Measurements from ENCODE around the gene GTF3C1.

Gene GTF3C1

DNA sequence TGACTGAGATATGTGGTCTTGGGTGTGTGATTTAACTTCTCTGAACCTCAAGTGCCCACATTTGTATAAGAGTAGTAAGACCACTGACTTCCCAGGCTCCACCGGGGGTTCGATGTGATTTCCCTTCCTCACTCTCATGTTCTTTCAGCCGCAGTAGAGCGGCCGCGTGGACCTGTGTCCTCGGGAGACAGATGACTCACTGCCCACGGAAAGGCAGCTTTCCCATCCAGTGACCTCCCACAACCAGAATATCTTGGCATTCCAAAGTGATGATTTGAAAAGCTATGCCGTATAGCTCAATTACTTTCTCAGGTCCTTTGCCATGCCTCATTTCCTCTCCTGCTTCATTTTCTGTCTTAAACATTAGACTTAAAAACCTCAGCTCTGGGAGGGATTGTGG lies 74.2 kb downstream of the GTF3C1 start:
- Histone ChIP-seq H2AFZ (no peak overlapping the region), H3K79me2 (no peaks in the 10 kb centered on the region), H3K27ac (no peak overlapping the region), H3K27me3 (ENCODE audit: control insufficient read depth, insufficient read depth, low read length) (no peaks in the 10 kb centered on the region), H3K9me3 (ENCODE audit: control insufficient read depth, low read length) (no peaks in the 10 kb centered on the region), H3K4me2 (ENCODE audit: low read length) (no peak overlapping the region), H3K4me3 (ENCODE audit: low read depth, low read length) (no peak overlapping the region), H3K4me1 (no peaks in the 10 kb centered on the region), H3K9ac (no peak overlapping the region), H3K36me3 (ENCODE audit: control insufficient read depth, insufficient read depth, low read length) (no peaks in the 10 kb centered on the region)
- TF ChIP-seq CTCF (IDR thresholded peaks at IDR 0.05): no peak

GRCh38 chr16:27474921-27475320 lies 74.8 kb downstream of the GTF3C1 start:
- Histone ChIP-seq H3K27me3 (ENCODE audit: control insufficient read depth, insufficient read depth, low read length) (no peaks in the 10 kb centered on the region), H3K36me3 (ENCODE audit: control insufficient read depth, insufficient read depth, low read length) (no peaks in the 10 kb centered on the region)
- TF ChIP-seq CTCF (IDR thresholded peaks at IDR 0.05): no peak

DNA sequence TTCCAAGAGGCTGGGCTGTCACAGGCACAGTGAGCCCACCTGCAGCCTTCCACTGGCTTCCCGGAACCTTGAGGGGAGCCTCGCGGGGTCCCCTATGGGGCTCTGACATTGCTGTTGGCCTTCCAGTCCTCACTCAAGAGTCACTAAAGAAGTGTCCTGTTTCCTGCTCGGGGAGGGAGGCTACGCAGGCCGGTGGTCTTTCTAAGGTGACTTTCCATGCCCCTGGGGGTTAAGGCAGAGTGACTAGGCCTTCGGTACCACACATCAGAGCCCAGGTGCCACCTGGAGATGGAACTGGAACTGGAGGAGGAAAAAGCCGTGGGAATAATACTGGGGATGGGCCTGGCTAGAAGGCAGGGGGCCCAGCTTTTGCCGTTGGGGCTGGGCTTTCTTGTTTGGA lies 75.7 kb downstream of the GTF3C1 start:
- no peak overlapping the region for H3K9ac ChIP-seq
- H3K79me2 ChIP-seq: no peaks in the 10 kb centered on the region
- H2AFZ ChIP-seq: no peak overlapping the region
- H3K27me3 ChIP-seq (ENCODE audit: control insufficient read depth, insufficient read depth, low read length): no peaks in the 10 kb centered on the region
- no peak for TF ChIP-seq CTCF (IDR thresholded peaks at IDR 0.05)
- H3K9me3 ChIP-seq (ENCODE audit: control insufficient read depth, low read length): no peaks in the 10 kb centered on the region
- H3K36me3 ChIP-seq (ENCODE audit: control insufficient read depth, insufficient read depth, low read length): no peaks in the 10 kb centered on the region
- H3K4me3 ChIP-seq (ENCODE audit: low read depth, low read length): no peak overlapping the region
- H3K4me2 ChIP-seq (ENCODE audit: low read length): no peak overlapping the region
- H3K27ac ChIP-seq: no peak overlapping the region
- no peaks in the 10 kb centered on the region for H3K4me1 ChIP-seq

More at GRCh38 chr16:27474921-27475320, 74.8 kb downstream of the GTF3C1 start:
- H3K4me2 ChIP-seq (ENCODE audit: low read length): no peak overlapping the region
- no peaks in the 10 kb centered on the region for H3K4me1 ChIP-seq
- H3K27ac ChIP-seq: no peak overlapping the region
- H3K4me3 ChIP-seq (ENCODE audit: low read depth, low read length): no peak overlapping the region
- no peaks in the 10 kb centered on the region for H3K9me3 ChIP-seq (ENCODE audit: control insufficient read depth, low read length)
- H3K9ac ChIP-seq: no peak overlapping the region
- H2AFZ ChIP-seq: no peak overlapping the region
- H3K79me2 ChIP-seq: no peaks in the 10 kb centered on the region

- no peak overlapping the region for H3K9ac ChIP-seq
- H3K4me2 ChIP-seq (ENCODE audit: low read length): no peak overlapping the region
- no peaks in the 10 kb centered on the region for H3K9me3 ChIP-seq (ENCODE audit: control insufficient read depth, low read length)
- TF ChIP-seq CTCF (IDR thresholded peaks at IDR 0.05): no peak
- no peaks in the 10 kb centered on the region for H3K79me2 ChIP-seq
- H2AFZ ChIP-seq: no peak overlapping the region
- H3K27me3 ChIP-seq (ENCODE audit: control insufficient read depth, insufficient read depth, low read length): no peaks in the 10 kb centered on the region
- no peaks in the 10 kb centered on the region for H3K4me1 ChIP-seq
- H3K27ac ChIP-seq: no peak overlapping the region
- H3K36me3 ChIP-seq (ENCODE audit: control insufficient read depth, insufficient read depth, low read length): no peaks in the 10 kb centered on the region
- H3K4me3 ChIP-seq (ENCODE audit: low read depth, low read length): no peak overlapping the region
Measured at GRCh38 chr16:27473101-27473900, 76.4 kb downstream of the GTF3C1 start.
